SK-N-MC (cell line): ENCODE data around the gene ZNF524.

Source experiments
- DNase-seq: peaks from one replicate; pipeline ENCODE4 v3.0.0-alpha.2; 2011; ENCODE audit warnings: low read depth, low spot score
- H3K27ac ChIP-seq: fragments of 200-600 bp; sonication (generic); 2 replicates; pipeline ENCODE4 v1.5.1; 2016; ENCODE audit warnings: mixed run types
- H3K36me3 ChIP-seq: fragments of 200-600 bp; sonication (generic); 2 replicates; pipeline ENCODE4 v1.6.1; 2017; ENCODE audit warnings: antibody characterized with exemption, low read length, mixed read lengths; ENCODE audit not compliant: insufficient read depth
- H3K4me3 ChIP-seq: fragments of 200-600 bp; sonication (generic); 2 replicates; pipeline ENCODE4 v1.5.1; 2016
- H3K9ac ChIP-seq: fragments of 200-600 bp; sonication (generic); 2 replicates; pipeline ENCODE4 v1.8.0; 2017; ENCODE audit warnings: mixed run types, mixed read lengths; ENCODE audit not compliant: insufficient read length
- H3K9me3 ChIP-seq: fragments of 200-600 bp; sonication (generic); 2 replicates; pipeline ENCODE4 v1.6.1; 2017; ENCODE audit warnings: low read depth, mild to moderate bottlenecking, antibody characterized with exemption, low read length, moderate library complexity, mixed read lengths
- EZH2 ChIP-seq: fragments of 200-600 bp; sonication (generic); IDR thresholded peaks from one replicate; pipeline ENCODE4 v1.6.1; 2017; ENCODE audit warnings: antibody characterized with exemption
- FOXP2 ChIP-seq: optimal IDR thresholded peaks from 2 replicates; pipeline ENCODE3; 2011; ENCODE audit warnings: mild to moderate bottlenecking, moderate library complexity; ENCODE audit not compliant: insufficient read depth; ENCODE audit errors: extremely low read length, control extremely low read depth
- POLR2AphosphoS5 ChIP-seq: IDR thresholded peaks from 2 replicates; pipeline ENCODE4 v1.6.1; 2012; ENCODE audit warnings: mild to moderate bottlenecking, low read depth, low read length, borderline replicate concordance

Gene ZNF524

GRCh38 chr19:55599842-55600661, at the start of gene ZNF524:
Gene ZNF524, plus strand, starts transcription at chr19:55600288. Its CDS starts 1,825 bp downstream, at chr19:55602113.
- Histone ChIP-seq H3K9ac (peak within 1 kb of the TSS; percentile 98), H3K36me3 (peaks cover 23% of the 10 kb centered on the region), H3K9me3 (no peaks in the 10 kb centered on the region), H3K27ac (peak within 1 kb of the TSS; percentile 99), H3K4me3 (peak within 1 kb of the TSS; percentile 100)
- DNase-seq, result peak; percentile 68
- TF ChIP-seq EZH2, result no peak
- no peak for TF ChIP-seq FOXP2
- no peak; the same call in 1 of the 2 replicates for TF ChIP-seq POLR2AphosphoS5

- Histone ChIP-seq H3K4me3 (no peak overlapping the region), H3K36me3 (no peaks in the 10 kb centered on the region), H3K27ac (no peak overlapping the region), H3K9me3 (no peaks in the 10 kb centered on the region), H3K9ac (no peak overlapping the region)
- TF ChIP-seq POLR2AphosphoS5 (no peak), FOXP2 (no peak), EZH2 (no peak)
- DNase-seq, result no peak
Observed at GRCh38 chr19:55550321-55550650, 49.8 kb upstream of the ZNF524 start.

- Histone ChIP-seq H3K9ac (no peak overlapping the region), H3K27ac (no peak overlapping the region), H3K9me3 (no peaks in the 10 kb centered on the region), H3K36me3 (no peaks in the 10 kb centered on the region), H3K4me3 (no peak overlapping the region)
- no peak for DNase-seq
- no peak for TF ChIP-seq POLR2AphosphoS5
- TF ChIP-seq EZH2, result no peak
- no peak for TF ChIP-seq FOXP2
Observed at GRCh38 chr19:55552206-55552605, 47.9 kb upstream of the ZNF524 start.

- Histone ChIP-seq H3K9me3 (no peaks in the 10 kb centered on the region), H3K4me3 (no peak overlapping the region), H3K27ac (no peak overlapping the region), H3K36me3 (no peaks in the 10 kb centered on the region), H3K9ac (no peak overlapping the region)
- TF ChIP-seq EZH2 (no peak), FOXP2 (no peak), POLR2AphosphoS5 (no peak)
- no peak for DNase-seq
Observed at GRCh38 chr19:55552620-55553019, 47.5 kb upstream of the ZNF524 start.

GRCh38 chr19:55553217-55554182, 46.6 kb upstream of the ZNF524 start:
- Histone ChIP-seq H3K9ac (no peak overlapping the region), H3K27ac (no peak overlapping the region)

GRCh38 chr19:55554302-55554701, 45.8 kb upstream of the ZNF524 start:
- Histone ChIP-seq H3K36me3 (no peaks in the 10 kb centered on the region), H3K27ac (no peak overlapping the region), H3K9ac (no peak overlapping the region), H3K4me3 (no peak overlapping the region), H3K9me3 (no peaks in the 10 kb centered on the region)
- no peak for DNase-seq
- TF ChIP-seq POLR2AphosphoS5 (no peak), EZH2 (no peak), FOXP2 (no peak)

More at GRCh38 chr19:55553217-55554182, 46.6 kb upstream of the ZNF524 start:
- H3K9me3 ChIP-seq, result no peaks in the 10 kb centered on the region
- no peaks in the 10 kb centered on the region for H3K36me3 ChIP-seq
- no peak overlapping the region for H3K4me3 ChIP-seq
- DNase-seq, result no peak
- TF ChIP-seq FOXP2 (no peak), EZH2 (no peak), POLR2AphosphoS5 (no peak)

GRCh38 chr19:55554741-55555152, 45.3 kb upstream of the ZNF524 start:
- TF ChIP-seq FOXP2 (no peak), EZH2 (no peak), POLR2AphosphoS5 (no peak)
- no peak overlapping the region for H3K9ac ChIP-seq
- H3K4me3 ChIP-seq, result no peak overlapping the region
- H3K36me3 ChIP-seq, result no peaks in the 10 kb centered on the region
- no peak for DNase-seq
- no peak overlapping the region for H3K27ac ChIP-seq
- H3K9me3 ChIP-seq, result no peaks in the 10 kb centered on the region

GRCh38 chr19:55559684-55560083, 40.4 kb upstream of the ZNF524 start:
- Histone ChIP-seq H3K36me3 (no peaks in the 10 kb centered on the region), H3K27ac (no peak overlapping the region), H3K9ac (no peak overlapping the region), H3K9me3 (no peaks in the 10 kb centered on the region), H3K4me3 (no peak overlapping the region)
- DNase-seq, result no peak
- no peak for TF ChIP-seq FOXP2
- no peak for TF ChIP-seq EZH2
- TF ChIP-seq POLR2AphosphoS5, result no peak

- H3K27ac ChIP-seq, result no peak overlapping the region
- H3K36me3 ChIP-seq, result no peaks in the 10 kb centered on the region
- H3K4me3 ChIP-seq, result no peak overlapping the region
- no peaks in the 10 kb centered on the region for H3K9me3 ChIP-seq
- no peak overlapping the region for H3K9ac ChIP-seq
- DNase-seq, result no peak
- no peak for TF ChIP-seq EZH2
Observed at GRCh38 chr19:55563261-55563690, 36.8 kb upstream of the ZNF524 start.
